Measurements from ENCODE around the gene TUFT1.

TUFT1 gene

GRCh38 chr1:151611832-151612500 is 71.9 kb downstream of the TUFT1 start, which contains the start of gene SNX27 (continued):
- TF ChIP-seq CTCF (tag by site-specific recombination; IDR thresholded peaks at IDR 0.05), result no peak; the same call in 1 of the 2 replicates
- no peak for TF ChIP-seq ELK4 (IDR thresholded peaks at IDR 0.05; ENCODE audit: borderline replicate concordance, low read depth, low read length)
- no peak for TF ChIP-seq ZNF266 (tag by site-specific recombination; IDR thresholded peaks at IDR 0.05; ENCODE audit: low read depth)
- no peak for TF ChIP-seq ZNF114 (tag by site-specific recombination; IDR thresholded peaks at IDR 0.05)
- no peak for TF ChIP-seq GLI4 (tag by site-specific recombination; IDR thresholded peaks at IDR 0.05)
- TF ChIP-seq GLI2 (tag by site-specific recombination; IDR thresholded peaks at IDR 0.05; ENCODE audit: borderline replicate concordance, low read depth), result no peak
- TF ChIP-seq ZSCAN18 (tag by site-specific recombination; IDR thresholded peaks at IDR 0.05), result no peak
- peak; percentile 84 for TF ChIP-seq PATZ1 (tag by site-specific recombination; IDR thresholded peaks at IDR 0.05)
- no peak for TF ChIP-seq HOXC10 (CRISPR knock-in tag; IDR thresholded peaks at IDR 0.05)
- TF ChIP-seq PRDM6 (tag by site-specific recombination; IDR thresholded peaks at IDR 0.05), result no peak
- TF ChIP-seq ZNF140 (tag by site-specific recombination; IDR thresholded peaks at IDR 0.05), result no peak
- TF ChIP-seq ZNF777 (tag by site-specific recombination; IDR thresholded peaks at IDR 0.05; ENCODE audit: borderline replicate concordance), result no peak; the same call in 1 of the 2 replicates
- no peak for TF ChIP-seq ZNF121 (tag by site-specific recombination; IDR thresholded peaks at IDR 0.05)
- TF ChIP-seq ZNF211 (tag by site-specific recombination; IDR thresholded peaks at IDR 0.05; ENCODE audit: low read depth), result no peak
- no peak for TF ChIP-seq ZNF302 (tag by site-specific recombination; IDR thresholded peaks at IDR 0.05; ENCODE audit: low read depth)
- TF ChIP-seq ZNF624 (tag by site-specific recombination; IDR thresholded peaks at IDR 0.05), result no peak
- no peak for TF ChIP-seq ZNF239 (tag by site-specific recombination; IDR thresholded peaks at IDR 0.05)
- no peak for TF ChIP-seq ZBTB10 (tag by site-specific recombination; IDR thresholded peaks at IDR 0.05)
- TF ChIP-seq WT1 (tag by site-specific recombination; IDR thresholded peaks at IDR 0.05), result no peak
